IPS-18c (cell line): ENCODE results near the gene SLC47A2.

Experiments
- H3K4me3 ChIP-seq: 2 replicates; pipeline ENCODE4 v1.7.0; 2013; ENCODE audit warnings: low read depth, mild to moderate bottlenecking, low read length, moderate library complexity; ENCODE audit not compliant: insufficient read depth
- H3K9me3 ChIP-seq: one replicate; pipeline ENCODE4 v1.6.1; 2013; ENCODE audit warnings: mild to moderate bottlenecking, low read length, moderate library complexity; ENCODE audit not compliant: control insufficient read depth, insufficient read depth

Gene SLC47A2

DNA sequence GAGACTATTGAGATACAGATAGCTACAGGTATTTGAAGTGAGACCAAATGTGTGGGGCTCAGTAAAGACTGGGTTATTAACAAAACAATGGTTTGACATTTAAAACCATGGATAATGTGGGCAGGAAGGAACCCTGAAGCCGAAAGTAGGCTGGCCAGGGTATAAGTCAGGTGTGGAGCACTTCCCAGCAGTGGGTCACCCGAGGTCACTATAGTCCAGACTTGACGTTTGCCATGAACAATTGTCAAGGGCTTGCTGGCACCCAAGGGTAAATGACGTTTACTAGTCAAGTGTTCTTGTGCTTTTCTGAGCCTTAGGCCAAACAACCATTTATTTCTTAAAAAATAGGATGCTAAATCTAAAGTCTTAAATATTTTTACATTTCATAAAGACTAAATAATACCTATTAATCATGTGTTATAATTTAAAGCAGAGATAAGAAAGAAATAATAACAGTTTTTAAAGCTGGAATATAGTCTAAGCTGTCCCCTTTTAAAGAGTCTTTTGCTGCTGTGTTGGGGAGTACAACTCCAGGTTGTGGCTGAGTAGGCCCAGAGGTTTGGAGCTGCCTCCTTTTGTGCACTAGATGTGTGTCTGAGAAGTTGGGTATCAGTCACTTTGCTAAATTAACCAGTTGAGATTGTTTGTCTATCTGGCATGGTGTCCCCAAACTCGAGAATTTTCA lies 52.1 kb downstream of the SLC47A2 start:
- H3K4me3 ChIP-seq, result no peak overlapping the region
- H3K9me3 ChIP-seq, result no peaks in the 10 kb centered on the region

DNA sequence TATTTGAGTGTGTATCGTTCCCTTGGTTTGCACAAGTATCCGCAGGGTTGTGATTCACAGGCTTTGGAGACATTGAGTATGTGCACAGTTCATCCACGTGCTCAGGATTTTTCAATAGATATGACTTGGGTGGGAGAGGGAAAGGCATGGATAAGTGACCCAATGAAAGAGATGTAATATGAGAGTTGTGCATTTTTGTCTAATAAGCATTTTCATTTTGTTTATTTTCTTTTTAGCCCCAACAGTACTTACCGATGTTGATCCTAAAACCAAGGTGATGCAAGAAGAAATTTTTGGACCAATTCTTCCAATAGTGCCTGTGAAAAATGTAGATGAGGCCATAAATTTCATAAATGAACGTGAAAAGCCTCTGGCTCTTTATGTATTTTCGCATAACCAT lies 53.3 kb downstream of the SLC47A2 start:
- Histone ChIP-seq H3K4me3 (no peak overlapping the region), H3K9me3 (no peaks in the 10 kb centered on the region)

DNA sequence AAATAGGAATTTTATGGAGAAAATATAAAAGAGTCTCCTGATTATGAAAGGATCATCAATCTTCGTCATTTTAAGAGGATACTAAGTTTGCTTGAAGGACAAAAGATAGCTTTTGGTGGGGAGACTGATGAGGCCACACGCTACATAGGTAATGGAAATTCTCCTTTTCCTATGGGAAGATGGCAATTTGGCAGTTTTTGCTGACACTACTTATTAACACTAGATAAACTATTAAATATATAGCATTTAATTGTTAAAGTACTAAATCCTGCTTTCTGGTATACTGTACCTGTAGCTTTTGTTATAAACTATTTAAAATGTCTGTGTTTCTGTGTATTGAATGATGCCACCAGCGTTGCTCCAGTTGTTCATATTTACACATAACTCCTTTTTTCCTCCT lies 55.3 kb downstream of the SLC47A2 start:
- H3K9me3 ChIP-seq, result no peaks in the 10 kb centered on the region
- no peak overlapping the region for H3K4me3 ChIP-seq

DNA sequence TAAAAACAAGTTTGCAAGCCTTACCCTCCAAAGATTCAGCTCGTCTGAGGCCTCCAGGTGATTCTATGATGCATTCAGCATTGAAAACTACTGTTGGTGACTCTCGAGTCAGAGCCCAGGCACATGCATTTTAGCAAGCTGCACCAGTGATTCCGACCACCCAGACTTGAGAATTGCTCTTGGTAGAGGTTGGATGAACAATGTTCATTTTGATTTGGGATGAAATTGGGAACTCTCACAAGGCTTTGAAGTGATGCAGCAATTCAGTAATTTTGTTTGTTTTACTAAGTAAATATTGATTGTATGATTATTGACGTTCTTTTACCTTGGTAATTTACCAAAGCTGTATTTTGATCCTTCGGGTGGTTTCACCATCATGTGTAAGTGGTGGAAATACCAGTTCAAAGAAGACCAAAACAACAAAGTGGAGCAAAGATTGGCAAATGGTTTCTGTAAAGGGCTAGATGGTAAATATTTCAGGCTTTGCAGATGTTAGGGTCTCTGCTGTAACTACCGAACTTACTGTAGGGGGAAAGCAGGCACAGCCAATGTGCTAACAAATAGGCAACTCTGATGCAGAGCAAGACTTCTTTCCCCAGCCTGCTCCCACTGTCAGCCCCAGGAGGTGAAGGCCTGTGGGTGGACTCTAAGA lies 56.0 kb downstream of the SLC47A2 start:
- Histone ChIP-seq H3K4me3 (no peak overlapping the region), H3K9me3 (no peaks in the 10 kb centered on the region)

DNA sequence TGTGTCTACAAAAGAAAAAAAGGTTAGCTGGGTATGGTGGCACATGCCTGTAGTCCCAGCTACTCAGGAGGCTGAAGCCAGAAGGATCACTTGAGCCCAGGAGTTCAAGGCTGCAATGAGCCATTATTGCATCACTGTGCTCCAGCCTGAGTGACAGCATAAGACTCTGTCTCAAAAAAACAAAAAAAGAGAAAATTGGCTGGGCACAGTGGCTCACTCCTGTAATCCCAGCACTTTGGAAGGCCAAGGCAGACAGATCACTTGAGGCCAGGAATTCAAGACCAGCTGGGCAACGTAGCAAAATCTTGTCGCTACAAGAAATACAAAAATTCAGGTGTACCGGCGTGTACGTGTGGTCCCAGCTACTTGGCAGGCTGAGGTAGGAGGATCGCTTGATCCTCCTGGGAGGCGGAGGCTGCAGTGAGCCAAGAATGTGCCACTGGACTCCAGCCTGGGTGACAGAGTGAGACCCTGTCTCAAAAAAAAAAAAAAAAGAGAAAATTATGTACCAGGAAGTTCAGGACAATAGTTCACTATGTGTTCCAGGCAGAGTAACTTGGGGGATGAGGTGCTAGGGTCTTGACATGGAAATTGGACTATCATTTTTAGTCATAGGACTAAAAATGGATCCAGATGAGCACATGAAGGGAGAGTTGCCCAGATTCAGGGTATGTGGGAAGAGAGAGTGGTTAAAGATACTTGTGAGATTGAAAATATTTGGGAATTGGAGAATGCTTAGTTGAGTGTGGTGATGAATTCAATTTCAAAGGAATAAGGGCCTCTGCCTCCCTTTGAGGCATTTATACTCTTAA lies 56.8 kb downstream of the SLC47A2 start:
- no peak overlapping the region for H3K4me3 ChIP-seq
- H3K9me3 ChIP-seq, result no peaks in the 10 kb centered on the region

DNA sequence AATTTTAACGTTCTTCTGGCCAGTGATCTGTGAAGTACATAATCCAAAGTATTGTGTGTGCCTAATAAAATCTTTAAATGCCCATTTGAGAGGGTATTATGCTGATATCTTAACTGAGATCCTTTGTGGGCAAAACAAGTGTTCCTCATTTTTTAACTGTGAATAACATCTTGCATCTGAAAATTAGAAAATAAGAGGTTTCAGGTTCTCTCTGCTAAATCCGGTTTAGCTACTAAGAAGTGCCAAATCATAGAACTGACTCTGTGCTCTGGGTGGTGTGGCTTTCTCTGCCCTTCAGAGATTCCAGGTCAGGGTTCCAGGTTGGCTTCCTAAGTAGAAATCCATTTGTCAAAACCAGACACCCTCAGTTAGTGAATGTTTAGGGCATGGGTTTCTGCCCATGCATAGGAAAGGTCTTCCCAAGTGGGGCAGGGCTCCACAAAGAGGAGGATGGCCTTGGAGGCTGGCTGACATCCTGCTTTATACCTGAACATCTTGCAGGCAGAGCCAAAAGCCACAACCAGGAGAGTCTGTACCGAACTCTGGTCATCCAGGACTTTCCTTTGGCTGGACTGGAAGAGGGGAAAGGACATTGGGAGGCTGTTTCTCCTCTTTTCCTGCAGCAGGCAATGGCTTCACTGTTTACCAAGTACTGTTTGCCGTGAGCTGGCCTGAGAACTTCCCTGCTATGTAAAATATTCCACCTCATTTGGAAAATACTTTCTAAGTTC lies 59.4 kb downstream of the SLC47A2 start:
- Histone ChIP-seq H3K9me3 (peaks cover 4% of the 10 kb centered on the region), H3K4me3 (no peak overlapping the region)

DNA sequence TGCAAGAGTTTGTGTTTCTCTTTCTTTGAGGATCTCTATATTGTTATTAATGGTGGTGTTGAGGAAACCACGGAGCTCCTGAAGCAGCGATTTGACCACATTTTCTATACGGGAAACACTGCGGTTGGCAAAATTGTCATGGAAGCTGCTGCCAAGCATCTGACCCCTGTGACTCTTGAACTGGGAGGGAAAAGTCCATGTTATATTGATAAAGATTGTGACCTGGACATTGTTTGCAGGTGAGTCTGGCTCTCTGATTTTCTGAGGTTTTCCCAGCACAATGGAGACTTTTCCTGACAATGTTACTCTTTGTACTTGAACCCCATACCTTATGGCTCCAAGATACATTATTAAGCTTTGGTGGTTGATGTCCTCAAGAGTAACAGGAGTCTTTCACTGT lies 60.0 kb downstream of the SLC47A2 start:
- Histone ChIP-seq H3K9me3 (peaks cover 4% of the 10 kb centered on the region), H3K4me3 (no peak overlapping the region)

DNA sequence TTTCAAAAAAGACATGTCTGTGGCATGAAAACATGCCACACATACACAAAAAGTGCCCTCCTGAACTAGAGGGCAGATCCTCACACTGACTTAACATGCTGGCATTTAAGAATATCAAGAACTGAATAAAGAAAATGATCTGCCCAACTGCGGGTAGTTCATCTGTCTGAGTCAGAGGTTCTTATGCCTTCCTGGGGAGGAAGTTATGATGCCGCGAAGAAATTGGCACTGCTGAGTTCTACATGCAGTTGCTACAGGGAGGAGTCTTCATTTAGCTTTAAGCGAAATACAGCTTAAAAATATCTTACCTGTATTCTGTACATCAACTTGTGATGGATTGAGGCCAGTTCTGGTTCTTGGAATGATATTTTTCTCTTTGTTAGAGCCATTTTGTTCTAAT lies 61.5 kb downstream of the SLC47A2 start:
- Histone ChIP-seq H3K4me3 (no peak overlapping the region), H3K9me3 (peaks cover 4% of the 10 kb centered on the region)

DNA sequence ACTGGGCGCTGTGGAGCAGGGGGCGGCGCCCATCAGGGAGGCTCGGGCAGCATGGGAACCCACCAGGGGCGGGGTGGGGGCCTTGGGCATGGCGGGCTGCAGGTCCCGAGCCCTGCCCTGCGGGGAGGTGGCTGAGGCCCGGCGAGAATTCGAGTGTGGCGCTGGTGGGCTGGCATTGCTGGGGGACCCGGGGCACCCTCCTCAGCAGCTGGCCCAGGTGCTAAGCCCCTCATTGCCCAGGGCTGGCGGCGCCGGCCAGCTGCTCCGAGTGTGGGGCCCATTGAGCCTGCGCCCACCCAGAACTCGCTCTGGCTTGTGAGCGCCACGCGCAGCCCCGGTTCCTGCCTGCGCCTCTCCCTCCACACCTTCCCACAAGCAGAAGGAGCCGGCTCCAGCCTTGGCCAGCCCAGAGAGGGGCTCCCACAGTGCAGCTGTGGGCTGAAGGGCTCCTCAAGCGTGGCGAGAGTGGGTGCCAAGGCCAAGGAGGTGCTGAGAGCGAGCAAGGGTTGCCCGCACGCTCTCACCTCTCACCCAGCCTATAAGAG lies 62.0 kb downstream of the SLC47A2 start:
- Histone ChIP-seq H3K4me3 (no peak overlapping the region), H3K9me3 (peaks cover 4% of the 10 kb centered on the region)

DNA sequence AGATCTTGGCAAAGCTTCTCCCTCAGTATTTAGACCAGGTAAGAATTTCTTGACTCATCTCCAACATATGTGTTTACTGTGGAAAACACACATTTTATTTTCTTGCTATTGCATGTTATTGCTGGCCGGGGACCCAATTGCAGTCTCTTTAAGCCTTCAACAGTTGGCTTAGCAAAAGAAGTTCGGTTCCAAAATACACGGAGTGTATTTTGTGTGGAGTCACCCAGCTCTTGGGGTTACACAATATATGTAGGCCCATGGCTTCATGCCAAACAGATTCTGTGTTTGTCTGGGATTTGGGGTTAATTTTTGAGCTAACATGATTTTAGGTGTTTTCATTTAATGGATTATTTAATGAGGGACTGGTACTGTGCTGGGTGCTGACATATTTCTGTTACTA lies 63.8 kb downstream of the SLC47A2 start:
- H3K4me3 ChIP-seq, result no peak overlapping the region
- peaks cover 4% of the 10 kb centered on the region for H3K9me3 ChIP-seq

DNA sequence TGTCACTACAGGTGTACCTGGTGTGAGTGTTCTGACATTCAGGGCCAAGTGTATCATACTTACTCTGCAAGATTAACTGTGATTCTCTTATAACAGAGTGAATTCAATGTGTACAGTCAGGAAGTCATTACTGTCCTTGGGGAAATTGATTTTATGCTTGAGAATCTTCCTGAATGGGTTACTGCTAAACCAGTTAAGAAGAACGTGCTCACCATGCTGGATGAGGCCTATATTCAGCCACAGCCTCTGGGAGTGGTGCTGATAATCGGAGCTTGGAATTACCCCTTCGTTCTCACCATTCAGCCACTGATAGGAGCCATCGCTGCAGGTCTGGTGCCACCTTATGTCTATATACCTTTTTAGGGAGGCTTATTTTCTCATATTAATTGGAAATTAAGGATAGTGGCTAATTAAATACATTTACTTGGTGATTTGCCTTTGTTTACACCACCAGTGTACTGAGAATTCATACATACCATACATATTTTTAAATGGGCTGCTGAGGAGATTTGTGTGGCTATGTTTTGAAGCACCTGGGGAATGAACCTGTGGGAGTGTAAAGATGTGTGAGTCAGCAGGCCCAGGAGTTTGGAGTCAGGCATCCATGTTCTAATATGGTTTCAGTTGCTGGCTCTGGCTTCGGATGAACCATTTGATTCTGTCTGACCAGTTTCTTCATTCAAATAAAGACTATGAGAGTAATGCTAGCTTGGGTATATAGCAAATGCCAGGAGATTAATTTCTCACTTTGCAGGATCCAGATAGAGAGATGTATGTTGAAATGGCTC lies 64.7 kb downstream of the SLC47A2 start:
- H3K9me3 ChIP-seq, result peaks cover 4% of the 10 kb centered on the region
- no peak overlapping the region for H3K4me3 ChIP-seq

DNA sequence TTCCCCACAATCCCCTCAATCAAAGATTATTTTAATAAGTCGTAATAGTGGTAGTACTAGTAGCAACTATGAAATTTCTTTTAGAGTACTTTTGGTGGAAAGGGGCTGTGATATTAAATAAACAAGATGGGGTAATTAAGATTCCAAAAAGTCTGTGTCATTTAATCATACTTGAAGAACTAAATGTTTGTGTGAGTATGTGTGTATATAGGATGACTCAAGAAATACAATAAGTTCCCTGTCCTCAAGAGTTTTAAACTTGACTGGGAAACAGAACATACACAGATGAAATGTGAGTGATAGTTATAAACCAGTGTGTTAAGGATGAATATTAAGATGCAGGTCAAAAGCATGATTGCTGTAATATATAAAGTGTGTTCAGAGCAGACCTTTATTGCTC lies 65.6 kb downstream of the SLC47A2 start:
- Histone ChIP-seq H3K4me3 (no peak overlapping the region), H3K9me3 (peaks cover 4% of the 10 kb centered on the region)

DNA sequence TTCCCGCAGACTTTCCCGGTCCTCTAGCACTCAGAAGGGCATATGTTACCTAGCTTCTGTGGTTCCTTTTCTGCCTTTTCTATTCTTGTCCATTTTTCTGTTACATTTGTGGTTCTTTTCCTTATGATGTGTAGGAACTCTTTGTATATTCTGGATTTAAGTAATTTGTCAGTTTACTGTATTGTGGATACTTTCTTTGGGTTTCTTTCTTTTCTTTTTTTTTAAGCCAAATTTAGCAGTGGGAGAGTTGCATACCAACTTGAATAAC lies 67.2 kb downstream of the SLC47A2 start:
- Histone ChIP-seq H3K9me3 (peaks cover under 1% of the 10 kb centered on the region), H3K4me3 (peak overlapping the region; percentile 77)

DNA sequence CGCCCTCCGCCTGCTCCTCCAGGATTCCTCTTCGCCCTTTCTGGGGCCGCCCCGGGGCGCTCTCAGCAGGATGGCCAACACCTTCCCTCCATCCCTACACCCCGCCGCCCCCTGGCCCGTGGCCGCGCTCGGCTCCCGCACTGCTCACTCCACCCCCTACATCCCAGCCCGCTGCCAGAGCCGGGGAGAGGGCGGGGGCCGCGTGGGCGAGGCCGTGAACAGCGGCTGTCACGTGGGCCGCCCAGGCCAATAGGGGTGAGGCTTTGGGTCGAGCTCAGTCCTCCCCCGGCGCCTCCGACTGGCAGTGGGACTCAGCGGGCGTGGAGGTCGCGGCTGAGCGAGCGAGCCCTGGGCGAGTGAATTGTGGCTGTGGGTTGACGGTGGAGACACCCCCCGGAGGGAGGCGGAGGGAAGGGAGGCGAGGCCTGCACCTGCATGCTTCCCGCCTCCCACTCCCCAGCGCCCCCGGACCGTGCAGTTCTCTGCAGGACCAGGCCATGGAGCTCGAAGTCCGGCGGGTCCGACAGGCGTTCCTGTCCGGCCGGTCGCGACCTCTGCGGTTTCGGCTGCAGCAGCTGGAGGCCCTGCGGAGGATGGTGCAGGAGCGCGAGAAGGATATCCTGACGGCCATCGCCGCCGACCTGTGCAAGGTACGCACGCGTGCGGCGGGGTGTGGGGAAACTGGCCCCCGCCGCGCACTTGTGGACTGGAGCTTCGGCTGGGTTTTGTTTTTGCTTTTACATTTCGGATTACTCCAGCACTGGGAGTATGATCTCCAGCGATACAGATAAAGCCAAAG lies 67.7 kb downstream of the SLC47A2 start, which contains the start of gene ALDH3A2:
TSS of gene ALDH3A2 (plus strand) at position 277 of the 799 bp plus-strand sequence. CDS start at position 498, 221 bp downstream.
- peak within 1 kb of the TSS; percentile 77 for H3K4me3 ChIP-seq
- no peaks in the 10 kb centered on the region for H3K9me3 ChIP-seq

DNA sequence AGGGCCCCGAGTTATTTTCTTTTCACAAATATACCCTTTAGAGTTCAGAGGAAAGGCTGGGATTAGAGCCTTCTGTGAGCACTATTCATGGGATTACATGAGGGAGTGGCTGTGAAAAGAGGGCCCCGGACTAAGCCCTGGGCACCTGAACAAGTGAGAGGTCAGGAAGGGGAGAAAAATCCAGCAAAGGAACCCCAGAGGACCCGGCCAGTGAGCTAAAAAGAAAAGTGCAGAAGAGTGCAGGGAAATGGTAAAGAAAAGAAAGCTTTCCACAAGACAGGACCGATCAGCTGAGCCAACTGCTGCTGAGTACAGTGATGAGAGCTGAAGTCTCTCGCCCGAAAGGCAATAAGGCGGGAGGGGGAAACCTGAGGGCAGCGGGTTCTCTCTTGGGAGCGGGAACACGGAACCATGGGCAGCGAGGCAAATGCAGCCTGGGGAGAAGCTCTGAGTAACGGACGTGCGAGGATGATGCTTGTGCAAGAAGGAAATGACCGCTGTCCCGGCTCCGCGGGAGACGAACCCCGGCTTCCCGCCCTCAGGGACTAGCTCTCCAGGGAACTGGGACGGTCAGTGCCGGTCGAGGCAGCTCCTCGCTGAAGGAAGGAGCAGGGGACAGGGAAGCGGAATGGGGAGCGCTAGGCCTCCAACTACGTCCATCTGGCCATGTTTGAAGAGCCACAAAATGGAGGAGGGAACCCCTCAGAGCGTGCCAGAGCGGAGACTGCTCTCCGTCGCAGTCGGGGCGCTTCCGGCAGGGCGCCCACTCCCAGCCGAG lies 68.5 kb downstream of the SLC47A2 start:
- Histone ChIP-seq H3K9me3 (no peaks in the 10 kb centered on the region), H3K4me3 (peak overlapping the region; percentile 77)
